ENCODE data around the gene CNIH3.
A peak's percentile ranks its signal among the peaks of the same experiment; 100 is the strongest.

CNIH3 gene

GRCh38 chr1:224726441-224727182, 110.5 kb downstream of the CNIH3 start:
- DNase-seq: no peak

GRCh38 chr1:224727351-224728289, 111.5 kb downstream of the CNIH3 start:
- DNase-seq: no peak

- DNase-seq: no peak
Measured at GRCh38 chr1:224730540-224730939, 114.4 kb downstream of the CNIH3 start.

- DNase-seq: no peak
Measured at GRCh38 chr1:224730965-224731364, 114.8 kb downstream of the CNIH3 start.

GRCh38 chr1:224731633-224732032, 115.5 kb downstream of the CNIH3 start:
- no peak for DNase-seq

- DNase-seq: no peak
Measured at GRCh38 chr1:224732377-224733026, 116.4 kb downstream of the CNIH3 start.

- DNase-seq: peak; percentile 58
Measured at GRCh38 chr1:224733027-224733911, 117.2 kb downstream of the CNIH3 start.

- DNase-seq: no peak
Measured at GRCh38 chr1:224734261-224734935, 118.3 kb downstream of the CNIH3 start.

- no peak for DNase-seq
Measured at GRCh38 chr1:224735159-224735558, 119.0 kb downstream of the CNIH3 start.

- no peak for DNase-seq
Measured at GRCh38 chr1:224736619-224737352, 120.7 kb downstream of the CNIH3 start.

GRCh38 chr1:224737353-224737727, 121.2 kb downstream of the CNIH3 start:
- DNase-seq: no peak

GRCh38 chr1:224739303-224739996, 123.3 kb downstream of the CNIH3 start:
- DNase-seq: no peak

GRCh38 chr1:224739997-224740684, 124.0 kb downstream of the CNIH3 start:
- no peak for DNase-seq

GRCh38 chr1:224740685-224741052, 124.6 kb downstream of the CNIH3 start:
- no peak for DNase-seq

GRCh38 chr1:224742349-224742748, 126.2 kb downstream of the CNIH3 start:
- DNase-seq: no peak

- no peak for DNase-seq
Measured at GRCh38 chr1:224743608-224744164, 127.6 kb downstream of the CNIH3 start.

- no peak for DNase-seq
Measured at GRCh38 chr1:224744521-224744920, 128.4 kb downstream of the CNIH3 start.

GRCh38 chr1:224745394-224745793, 129.3 kb downstream of the CNIH3 start:
- no peak for DNase-seq

- DNase-seq: no peak
Measured at GRCh38 chr1:224745924-224746323, 129.8 kb downstream of the CNIH3 start.

GRCh38 chr1:224747578-224747977, 131.5 kb downstream of the CNIH3 start:
- DNase-seq: peak; percentile 74
